H1 (cell line): Measurements from ENCODE around the gene IRAK3. TPM values are rescaled to one million over a fixed set of nuclear protein-coding genes. Genes with fewer than 3 reads are reported as not detected.

Source experiments
- CTCF ChIA-PET: fragments of 300-600 bp; sonication (Branson Sonifier 250); formaldehyde crosslinking; loops from one replicate; lab custom pipeline; 2021; ENCODE audit not compliant: partially characterized antibody; lab: Charles Lee
- POLR2A ChIA-PET: fragments of 300-600 bp; sonication (Branson Sonifier 250); formaldehyde crosslinking; loops from one replicate; lab custom pipeline; 2021; ENCODE audit warnings: inconsistent platforms; ENCODE audit not compliant: partially characterized antibody; lab: Charles Lee
- DNase-seq, 2 experiments: peaks; one replicate each; pipeline versions ENCODE4 v3.0.0 to v3.0.0-alpha.2; 2010 to 2022; ENCODE audit warnings: low spot score in 2 of 2, low read depth in 1 of 2, mixed read lengths in 1 of 2
- FAIRE-seq: peaks from 2 replicates; lab custom pipeline; 2011; peaks lifted over from hg19 to GRCh38; lab: Jason Lieb, UNC
- H2AFZ ChIP-seq: 2 replicates; pipeline ENCODE4 v1.8.1; 2012; ENCODE audit warnings: low read length, inconsistent platforms
- H2AK5ac ChIP-seq: 2 replicates; pipeline ENCODE4 v1.6.1; 2013; ENCODE audit warnings: low read depth, low read length
- H2BK120ac ChIP-seq: replicated peaks from 2 replicates; pipeline ENCODE3; 2013; ENCODE audit warnings: low read depth, low read length, inconsistent platforms
- H2BK12ac ChIP-seq: 2 replicates; pipeline ENCODE4 v1.6.1; 2013; ENCODE audit warnings: low read depth, low read length
- H2BK15ac ChIP-seq: 2 replicates; pipeline ENCODE4 v1.6.1; 2013; ENCODE audit warnings: low read length
- H2BK20ac ChIP-seq: 2 replicates; pipeline ENCODE4 v1.6.1; 2013; ENCODE audit warnings: low read length
- H2BK5ac ChIP-seq: 2 replicates; pipeline ENCODE4 v1.6.1; 2013; ENCODE audit warnings: low read depth, low read length
- H3K14ac ChIP-seq: 2 replicates; pipeline ENCODE4 v1.6.1; 2013; ENCODE audit warnings: inconsistent platforms; ENCODE audit not compliant: insufficient read length
- H3K18ac ChIP-seq: 2 replicates; pipeline ENCODE4 v1.6.1; 2013; ENCODE audit warnings: low read length; ENCODE audit errors: extremely low read depth
- H3K23ac ChIP-seq: 2 replicates; pipeline ENCODE4 v1.6.1; 2013; ENCODE audit warnings: inconsistent platforms; ENCODE audit not compliant: insufficient read length
- H3K23me2 ChIP-seq: 2 replicates; pipeline ENCODE4 v1.6.1; 2013; ENCODE audit warnings: low read depth, low read length
- H3K27ac ChIP-seq: 2 replicates; pipeline ENCODE4 v1.6.1; 2011; ENCODE audit warnings: low read depth, low read length, inconsistent platforms
- H3K27me3 ChIP-seq, 4 experiments: replicated peaks in 1 of 4; 1 replicate in 1 of 4; 2 replicates in 3 of 4; pipeline versions ENCODE4 v1.6.1 to v1.8.1; 2011 to 2013; ENCODE audit warnings: low read length in 3 of 4, mild to moderate bottlenecking in 3 of 4, inconsistent platforms in 2 of 4, mixed read lengths in 2 of 4, moderate library complexity in 1 of 4; ENCODE audit not compliant: control insufficient read depth in 3 of 4, insufficient read depth in 3 of 4; ENCODE audit errors: extremely low read depth in 1 of 4
- H3K36me3 ChIP-seq, 4 experiments: 2 replicates each; pipeline versions ENCODE4 v1.6.1 to v1.8.1; 2011 to 2013; ENCODE audit warnings: mild to moderate bottlenecking in 4 of 4, low read length in 3 of 4, moderate library complexity in 2 of 4, control low read depth in 1 of 4, inconsistent platforms in 1 of 4; ENCODE audit not compliant: insufficient read depth in 4 of 4, control insufficient read depth in 2 of 4
- H3K4ac ChIP-seq: replicated peaks from 2 replicates; pipeline ENCODE3; 2013; ENCODE audit warnings: low read length, low read depth, mixed read lengths, inconsistent platforms; ENCODE audit not compliant: insufficient read length
- H3K4me1 ChIP-seq, 4 experiments: replicated peaks in 1 of 4; 1 replicate in 1 of 4; 2 replicates in 3 of 4; pipeline versions ENCODE4 v1.6.1 to v1.8.1; 2011 to 2013; ENCODE audit warnings: low read length in 3 of 4, inconsistent platforms in 2 of 4, mixed read lengths in 1 of 4; ENCODE audit not compliant: insufficient read depth in 4 of 4, control insufficient read depth in 3 of 4
- H3K4me2 ChIP-seq, 2 experiments: 2 replicates each; pipeline versions ENCODE4 v1.6.1 to v1.8.1; 2011 to 2013; ENCODE audit warnings: low read depth in 2 of 2, low read length in 2 of 2, control low read depth in 1 of 2, inconsistent platforms in 1 of 2, mild to moderate bottlenecking in 1 of 2; ENCODE audit not compliant: insufficient read depth in 1 of 2
- H3K4me3 ChIP-seq, 4 experiments: fragments of 200-600, 300-600 bp in 1 of 4; sonication (generic), shearing (Covaris generic), sonication (Bioruptor Twin) in 1 of 4; 2 replicates each; pipeline versions ENCODE4 v1.5.1 to v1.8.1; 2011 to 2016; ENCODE audit warnings: low read length in 4 of 4, low read depth in 3 of 4, control low read depth in 2 of 4, inconsistent platforms in 2 of 4, mild to moderate bottlenecking in 2 of 4, mixed read lengths in 1 of 4, moderate library complexity in 1 of 4; ENCODE audit not compliant: insufficient read depth in 2 of 4; ENCODE audit errors: extremely low read depth in 1 of 4
- H3K56ac ChIP-seq: replicated peaks from 2 replicates; pipeline ENCODE3; 2013; ENCODE audit warnings: low read depth, mild to moderate bottlenecking, mixed read lengths, low read length, inconsistent platforms; ENCODE audit not compliant: insufficient read length
- H3K79me1 ChIP-seq: 2 replicates; pipeline ENCODE4 v1.6.1; 2013; ENCODE audit warnings: low read depth, low read length, control low read depth
- H3K79me2 ChIP-seq, 2 experiments: 2 replicates each; pipeline versions ENCODE4 v1.6.1 to v1.8.1; 2012 to 2013; ENCODE audit warnings: low read length in 2 of 2, mild to moderate bottlenecking in 2 of 2, inconsistent platforms in 1 of 2; ENCODE audit not compliant: insufficient read depth in 2 of 2, control insufficient read depth in 1 of 2
- H3K9ac ChIP-seq, 4 experiments: replicated peaks in 1 of 4; 1 replicate in 1 of 4; 2 replicates in 3 of 4; pipeline versions ENCODE4 v1.6.1 to v1.8.1; 2011 to 2013; ENCODE audit warnings: low read depth in 3 of 4, low read length in 3 of 4, control low read depth in 2 of 4, mild to moderate bottlenecking in 2 of 4, moderate library complexity in 2 of 4, inconsistent platforms in 1 of 4; ENCODE audit errors: extremely low read depth in 1 of 4
- H3K9me3 ChIP-seq, 2 experiments: 2 replicates each; pipeline versions ENCODE4 v1.6.1 to v1.8.1; 2012 to 2013; ENCODE audit warnings: mild to moderate bottlenecking in 2 of 2, moderate library complexity in 2 of 2, control low read depth in 1 of 2, inconsistent platforms in 1 of 2, low read depth in 1 of 2, low read length in 1 of 2, mixed read lengths in 1 of 2; ENCODE audit not compliant: insufficient read depth in 2 of 2
- H4K20me1 ChIP-seq, 2 experiments: replicated peaks in 1 of 2; 2 replicates each; pipeline versions ENCODE3 to v1.8.1; 2011 to 2013; ENCODE audit warnings: inconsistent platforms in 2 of 2, low read length in 2 of 2, mild to moderate bottlenecking in 1 of 2; ENCODE audit not compliant: insufficient read depth in 2 of 2, control insufficient read depth in 1 of 2
- H4K5ac ChIP-seq: 2 replicates; pipeline ENCODE4 v1.6.1; 2013; ENCODE audit warnings: low read length, low read depth, mixed read lengths, inconsistent platforms; ENCODE audit not compliant: insufficient read length
- H4K8ac ChIP-seq: 2 replicates; pipeline ENCODE4 v1.8.0; 2013; ENCODE audit warnings: mild to moderate bottlenecking, moderate library complexity, low read length, inconsistent platforms; ENCODE audit not compliant: insufficient read depth; ENCODE audit errors: extremely low read depth
- H4K91ac ChIP-seq: replicated peaks from 2 replicates; pipeline ENCODE3; 2013; ENCODE audit warnings: low read length, mixed read lengths, inconsistent platforms; ENCODE audit not compliant: insufficient read length
- CTCF ChIP-seq, 3 experiments: IDR thresholded peaks; 1 replicate in 2 of 3; 2 replicates in 1 of 3; pipeline versions ENCODE4 v1.5.1 to v1.6.1; 2011; ENCODE audit warnings: low read length in 3 of 3, mild to moderate bottlenecking in 3 of 3, inconsistent platforms in 2 of 3, low read depth in 1 of 3, moderate library complexity in 1 of 3; ENCODE audit not compliant: insufficient read depth in 1 of 3; ENCODE audit errors: control extremely low read depth in 1 of 3
- POLR2AphosphoS5 ChIP-seq: IDR thresholded peaks from 2 replicates; pipeline ENCODE4 v1.6.1; 2011; ENCODE audit warnings: low read depth, low read length
- POU5F1 ChIP-seq: IDR thresholded peaks from 2 replicates; pipeline ENCODE4 v1.6.1; 2011; ENCODE audit warnings: low read depth, mild to moderate bottlenecking, low read length, moderate library complexity
- SAP30 ChIP-seq: fragments of 300-600 bp; sonication (generic); IDR thresholded peaks from 2 replicates; pipeline ENCODE4 v1.7.1; 2012; ENCODE audit warnings: low read length, moderate library complexity, mild to moderate bottlenecking, inconsistent platforms; ENCODE audit not compliant: insufficient read depth, insufficient replicate concordance
- SP1 ChIP-seq: IDR thresholded peaks from 2 replicates; pipeline ENCODE4 v1.6.1; 2011; ENCODE audit warnings: low read depth, low read length
- SP4 ChIP-seq: IDR thresholded peaks from 2 replicates; pipeline ENCODE4 v1.6.1; 2012; ENCODE audit warnings: low read length, inconsistent platforms
- SRF ChIP-seq: IDR thresholded peaks from 2 replicates; pipeline ENCODE4 v1.6.1; 2011; ENCODE audit warnings: mild to moderate bottlenecking, low read depth, low read length, moderate library complexity
- TAF7 ChIP-seq: optimal IDR thresholded peaks from 2 replicates; pipeline ENCODE3; 2011; ENCODE audit warnings: low read depth, mild to moderate bottlenecking, inconsistent platforms, low read length, moderate library complexity, borderline replicate concordance
- TCF12 ChIP-seq: IDR thresholded peaks from 2 replicates; pipeline ENCODE4 v1.6.1; 2011; ENCODE audit warnings: low read depth, mild to moderate bottlenecking, low read length
- YY1 ChIP-seq: IDR thresholded peaks from 2 replicates; pipeline ENCODE4 v1.6.1; 2011; ENCODE audit warnings: low read depth, mild to moderate bottlenecking, low read length
- ZNF274 ChIP-seq: IDR thresholded peaks from 2 replicates; pipeline ENCODE4 v1.7.0; 2012; ENCODE audit warnings: low read length, borderline replicate concordance; ENCODE audit errors: extremely low read depth
- WGBS, 2 experiments: shearing (Covaris generic) in 1 of 2; methylation state at CpG; one replicate each; pipeline versions ENCODE4 v1.1.6 to v1.1.7; 2013 to 2015; ENCODE audit warnings: low lambda C conversion rate in 2 of 2, mixed read lengths in 2 of 2, inconsistent platforms in 1 of 2, low coverage in 1 of 2, missing lambda C conversion rate in 1 of 2; ENCODE audit not compliant: insufficient replicate concordance in 2 of 2, insufficient coverage in 1 of 2, insufficient read length in 1 of 2; ENCODE audit errors: extremely low coverage in 1 of 2, missing lambda C conversion rate in 1 of 2; 5-methylcytosine and 5-hydroxymethylcytosine counted together
- polyA plus RNA-seq, 7 experiments: library from polyadenylated mRNA; depleted of rRNA in 3 of 7; stranded (reverse) in 5 of 7; unstranded in 2 of 7; fragments of >200 nt in 5 of 7; fragments of 200-250 nt in 2 of 7; gene quantifications; 1 replicate in 5 of 7; 2 replicates in 1 of 7; 4 replicates in 1 of 7; pipeline versions ENCODE4 v1.2.1 to v1.2.3, GENCODE V29; 2011 to 2013; ENCODE audit warnings: missing spikeins in 2 of 7, mixed read lengths in 2 of 7
- total RNA-seq: library from RNA; stranded (reverse); fragmentation: NEBNext Ultra II Directional; extraction: Animal tissue kit (Norgen Biotek cat#: 25700); gene quantifications from 2 replicates; pipeline ENCODE4 v1.2.1, GENCODE V29; 2021

The IRAK3 gene
- total and polyA plus RNA-seq, 2 of the 8 experiments (the other 6 are each of a cell fraction or from before 2014, with no cell fraction given) = 0.51 to 2.2 TPM

GRCh38 chr12:66191547-66192126 is 2.6 kb downstream of the IRAK3 start:
- Histone ChIP-seq H3K4me2 (no peak overlapping the region), H3K9me3 (no peaks in the 10 kb centered on the region), H2BK20ac (no peak overlapping the region), H3K36me3 (no peaks in the 10 kb centered on the region), H2BK5ac (no peak overlapping the region), H3K27ac (no peak overlapping the region), H3K9ac (no peak overlapping the region), H2BK12ac (peak overlapping the region; percentile 4; the same call in 1 of the 2 replicates), H3K18ac (no peak overlapping the region), H3K14ac (peak overlapping the region; percentile 95), H3K23me2 (peaks cover 6% of the 10 kb centered on the region; the same call in 1 of the 2 replicates), H4K8ac (no peak overlapping the region), H3K4me3 (no peak overlapping the region), H2AK5ac (no peak overlapping the region), H3K27me3 (peaks cover 9 to 29% (median 25%) of the 10 kb centered on the region in 4 experiments), H3K23ac (no peak overlapping the region), H3K4ac (no peak overlapping the region), H3K79me2 (no peaks in the 10 kb centered on the region), H4K5ac (no peak overlapping the region), H4K20me1 (no peaks in the 10 kb centered on the region), H4K91ac (no peak overlapping the region), H2BK120ac (no peak overlapping the region), H2BK15ac (no peak overlapping the region; the same call in 1 of the 2 replicates), H2AFZ (0 out of 2 replicates have a peak overlapping the region, but pooled peaks have one; percentile 35), H3K79me1 (no peaks in the 10 kb centered on the region), H3K4me1 (peaks cover under 1 to 4% (median 2%) of the 10 kb centered on the region in 4 experiments; a peak in 5 of 7 replicates), H3K56ac (no peak overlapping the region)
- CTCF ChIA-PET = interaction anchor here (1.1 to 2.1 kb wide), 2 partner anchors 47 to 78 kb away, joined by 4 read pairs; no protein-coding TSS in a partner anchor
- WGBS, 2 experiments = 91% methylated on average over 7 of the region's 7 CpGs; no CpG with 5 or more reads in 1 of the 2 experiments
- FAIRE-seq = no peak
- no peak for DNase-seq
- POLR2A ChIA-PET = interaction anchor here (1.9 kb wide), 1 partner anchor 22 kb away, joined by 11 read pairs; the partner anchor contains the start of gene TMBIM4
- TF ChIP-seq POLR2AphosphoS5 (no peak), SP1 (no peak), CTCF (IDR thresholded peaks at IDR 0.05; ENCODE audit: control extremely low read depth in 1 of 3, insufficient read depth in 1 of 3, low read depth in 1 of 3, low read length in 3 of 3) (no peak), YY1 (no peak), SAP30 (no peak), ZNF274 (no peak), SP4 (no peak), TCF12 (no peak), TAF7 (no peak), POU5F1 (no peak), SRF (no peak)
